GM18498 (cell line): Measurements from ENCODE around the gene MRTFB.
"Not testable (repeated sequence)": the region's sequence is repeated elsewhere in the genome, so short reads cannot be mapped to it uniquely, and the experiment has no call there.

ENCODE experiments used
- ATAC-seq: cut with Tn5 transposase; IDR thresholded peaks from one replicate; pipeline ENCODE4 v1.9.1; 2021; ENCODE audit warnings: mild to moderate bottlenecking, moderate library complexity; ENCODE audit not compliant: unreplicated experiment

The MRTFB gene

DNA sequence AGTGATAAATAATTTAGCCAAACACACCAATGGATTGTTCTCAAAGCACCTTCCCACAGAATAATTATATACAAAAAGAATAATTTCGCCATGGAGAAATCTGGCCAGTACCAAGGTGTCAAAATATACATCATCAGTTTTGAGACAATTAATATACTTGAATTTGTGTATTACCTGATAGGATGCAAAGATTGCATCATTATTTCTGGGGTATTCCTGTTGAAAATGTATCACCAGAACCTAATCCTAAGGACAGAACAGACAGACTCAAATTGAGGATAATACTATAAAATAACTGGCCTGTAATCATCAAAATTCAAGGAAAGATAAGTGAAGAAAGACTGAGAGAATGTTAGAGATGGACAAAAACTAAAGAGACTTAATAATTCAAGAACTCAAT is 111.9 kb downstream of the MRTFB start:
- no peak for ATAC-seq

DNA sequence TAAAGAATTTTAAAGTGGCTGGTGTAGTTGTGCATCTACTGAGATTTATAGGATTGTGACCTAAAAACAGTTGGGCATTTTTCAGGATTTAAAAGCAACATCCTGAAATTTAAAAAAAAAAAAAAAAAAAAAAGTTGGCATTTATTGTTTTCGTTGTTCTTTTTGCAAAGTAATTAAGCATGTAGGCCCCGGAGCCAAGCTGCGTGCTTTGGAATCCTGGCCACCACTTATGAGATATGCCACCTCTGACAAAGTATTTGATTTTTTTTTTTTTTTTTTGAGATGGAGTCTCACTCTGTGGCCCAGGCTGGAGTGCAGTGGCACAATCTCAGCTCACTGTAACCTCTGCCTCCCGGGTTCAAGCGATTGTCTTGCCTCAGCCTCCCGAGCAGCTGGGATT is 112.8 kb downstream of the MRTFB start:
- ATAC-seq = not testable (repeated sequence)

DNA sequence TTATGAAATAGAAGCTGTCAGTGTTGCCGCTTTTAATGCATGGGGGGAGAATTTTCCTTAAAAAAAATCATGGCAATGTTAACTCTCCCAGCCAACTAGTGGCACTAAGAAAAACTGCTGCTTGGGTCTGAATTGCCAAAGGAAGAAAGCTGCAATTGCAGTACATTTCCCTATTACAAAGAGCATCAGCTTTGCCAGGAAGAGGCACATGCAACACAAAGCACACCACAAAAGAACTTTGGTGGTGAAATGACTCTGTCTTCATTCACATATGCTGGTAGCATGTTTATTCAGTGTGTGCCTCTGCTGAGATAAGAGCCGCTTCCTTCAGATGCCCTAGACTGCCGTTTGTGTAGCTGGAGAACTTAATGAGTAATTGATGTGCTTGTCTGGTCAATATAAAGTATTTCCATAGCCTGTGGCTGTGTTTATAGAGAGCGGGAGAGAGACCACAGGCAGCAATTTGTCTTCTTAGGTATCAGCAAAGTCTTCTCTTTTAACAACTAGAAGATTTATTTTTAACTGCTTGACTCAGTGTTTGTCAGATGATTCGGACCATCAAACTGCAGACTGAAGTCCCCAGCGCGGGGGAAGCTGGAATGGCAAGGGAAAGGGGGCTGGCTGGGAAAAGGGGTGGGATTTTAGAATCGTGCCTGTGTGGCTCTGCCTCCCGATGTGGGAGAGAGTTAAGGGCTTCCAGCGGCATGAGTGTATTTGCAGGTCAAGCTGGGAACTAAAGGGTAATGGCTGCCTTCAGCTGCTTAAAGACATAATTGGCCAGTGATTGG is 115.1 kb downstream of the MRTFB start:
- no peak for ATAC-seq

DNA sequence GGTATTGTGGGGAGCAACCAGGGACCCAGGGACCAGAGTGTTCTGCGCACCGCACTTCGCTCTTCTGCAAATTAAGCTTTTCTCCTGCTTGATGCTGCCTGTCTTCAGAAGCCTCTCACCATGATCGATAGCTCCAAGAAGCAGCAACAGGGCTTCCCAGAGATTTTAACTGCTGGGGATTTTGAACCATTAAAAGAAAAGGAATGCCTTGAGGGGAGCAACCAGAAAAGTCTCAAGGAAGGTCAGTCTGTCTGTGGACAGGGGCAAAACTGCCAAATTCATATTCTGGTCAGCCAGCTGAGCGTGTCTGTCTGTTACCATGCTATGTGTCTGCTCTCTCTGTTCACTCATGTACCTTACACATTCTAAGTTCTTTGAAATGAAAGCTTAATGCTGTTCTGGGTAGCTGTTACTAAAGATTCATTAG is 115.7 kb downstream of the MRTFB start:
- ATAC-seq = no peak

DNA sequence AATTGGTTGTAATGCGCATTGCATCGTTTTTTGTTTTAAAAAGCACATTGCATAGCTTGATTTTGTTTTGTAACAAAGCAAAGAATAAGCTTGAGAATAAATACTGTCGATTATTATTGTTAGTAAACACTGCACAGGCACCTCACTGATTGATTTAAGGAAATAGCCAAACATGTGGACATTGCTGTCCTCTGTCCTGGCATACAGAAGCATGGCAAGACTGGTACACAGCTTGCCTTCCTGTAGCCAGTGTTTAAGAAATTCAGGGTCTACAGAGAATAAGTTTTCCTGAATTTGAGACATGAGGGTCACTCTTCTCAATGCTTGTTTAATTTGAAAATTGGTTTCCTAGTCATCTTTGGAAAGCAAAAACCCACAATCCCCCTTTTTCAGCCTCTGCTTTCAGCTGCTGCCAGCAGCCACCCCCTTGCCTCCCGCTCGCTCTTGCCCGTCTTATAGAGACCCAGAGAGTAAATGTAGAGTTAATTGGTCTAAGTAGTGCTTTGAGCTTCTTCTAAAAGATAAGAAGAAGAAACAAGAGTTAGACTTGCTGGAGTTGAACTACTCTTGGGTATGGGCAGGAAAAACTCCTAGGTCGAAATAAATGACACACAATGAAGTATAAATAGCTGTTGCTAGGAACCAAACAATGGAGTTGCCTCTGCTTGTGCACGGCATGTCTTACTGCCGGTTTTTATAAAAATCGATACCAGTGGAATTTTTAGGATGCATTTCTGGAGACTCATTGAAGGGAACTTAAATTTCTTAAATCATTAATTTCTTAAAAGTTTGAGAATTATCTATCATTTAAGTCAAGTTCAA is 116.6 kb downstream of the MRTFB start:
- ATAC-seq = no peak

DNA sequence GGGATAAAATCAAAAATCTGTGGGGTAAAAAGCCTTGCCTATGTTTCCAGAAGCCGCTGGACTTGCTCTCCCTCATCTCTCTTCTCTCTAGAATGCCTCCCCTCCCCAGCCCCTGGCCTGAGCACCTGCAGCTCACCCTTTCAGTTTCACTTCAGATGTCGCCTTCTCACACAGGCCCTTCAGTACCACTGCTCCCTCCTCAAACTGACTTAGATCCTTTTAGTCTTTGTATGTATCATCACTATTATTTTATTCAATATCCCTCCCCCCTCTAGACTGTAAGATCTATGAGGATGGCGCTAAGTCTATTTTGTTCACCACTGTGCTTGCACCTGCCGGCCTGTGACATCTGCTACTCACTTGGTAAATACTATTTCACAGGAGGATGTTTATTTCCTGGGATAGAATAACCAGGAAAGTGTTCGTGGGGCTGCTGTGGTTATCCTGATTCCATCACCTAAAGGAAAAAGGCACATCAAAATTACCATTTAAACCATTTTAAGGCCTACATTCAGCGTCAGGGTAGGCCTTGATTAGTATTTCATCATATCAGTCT is 122.3 kb downstream of the MRTFB start:
- ATAC-seq = peak; percentile 95

DNA sequence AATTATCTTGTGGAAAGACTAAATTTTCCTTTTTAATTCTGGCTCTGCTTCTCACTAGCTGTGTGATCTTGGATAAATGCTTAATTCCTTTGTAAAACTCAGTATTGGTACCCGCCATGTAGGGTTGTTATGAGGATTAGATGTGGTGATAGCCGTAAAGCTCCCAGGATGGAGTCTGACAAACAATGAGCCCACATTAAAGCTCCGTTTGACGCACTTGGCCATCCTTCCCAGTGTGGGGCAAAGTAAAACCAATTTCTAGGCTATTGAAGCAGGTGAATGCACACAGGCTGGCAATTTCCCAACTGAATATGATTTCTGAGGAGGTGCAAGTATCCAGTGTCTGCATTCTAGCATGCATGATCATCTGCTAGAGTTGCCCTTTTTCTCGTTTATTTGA is 123.6 kb downstream of the MRTFB start:
- no peak for ATAC-seq

DNA sequence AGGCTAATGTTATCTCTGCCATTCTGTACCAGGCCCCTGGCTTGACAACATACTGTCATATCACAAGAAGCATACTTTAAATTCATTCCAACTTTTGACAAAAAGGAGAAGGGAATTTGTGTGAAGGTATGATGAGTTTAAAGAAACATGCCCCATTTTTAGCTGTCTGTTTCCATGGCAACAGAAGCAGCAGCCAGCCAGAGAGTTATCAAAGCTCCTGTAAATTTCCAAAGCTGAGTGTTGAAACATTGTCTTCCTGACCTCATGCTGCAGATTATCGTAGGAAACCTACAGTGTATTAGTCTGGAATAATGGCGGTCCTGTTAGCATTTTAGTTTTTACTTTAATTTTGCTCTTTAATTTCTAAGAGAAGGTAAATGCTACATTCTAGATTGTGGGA is 124.9 kb downstream of the MRTFB start:
- ATAC-seq = no peak

DNA sequence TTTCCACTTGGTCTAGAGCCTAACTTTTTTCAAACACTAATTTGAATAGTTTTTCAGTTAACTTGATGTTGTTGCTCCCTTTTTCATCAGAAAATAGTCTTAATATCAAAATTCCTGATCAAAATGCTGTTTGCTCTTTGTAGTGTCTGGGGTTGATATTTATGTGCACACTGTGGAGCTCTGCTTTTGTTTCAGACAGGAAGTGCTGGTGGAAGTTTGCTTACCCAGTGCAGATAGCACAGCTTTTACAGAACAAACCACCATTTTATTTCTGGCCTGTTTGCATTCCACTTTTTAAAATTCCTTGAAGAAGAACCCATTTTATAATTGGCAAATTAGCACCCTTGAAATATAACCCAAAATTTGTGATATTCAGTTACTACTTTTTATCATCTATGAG is 125.4 kb downstream of the MRTFB start:
- no peak for ATAC-seq

DNA sequence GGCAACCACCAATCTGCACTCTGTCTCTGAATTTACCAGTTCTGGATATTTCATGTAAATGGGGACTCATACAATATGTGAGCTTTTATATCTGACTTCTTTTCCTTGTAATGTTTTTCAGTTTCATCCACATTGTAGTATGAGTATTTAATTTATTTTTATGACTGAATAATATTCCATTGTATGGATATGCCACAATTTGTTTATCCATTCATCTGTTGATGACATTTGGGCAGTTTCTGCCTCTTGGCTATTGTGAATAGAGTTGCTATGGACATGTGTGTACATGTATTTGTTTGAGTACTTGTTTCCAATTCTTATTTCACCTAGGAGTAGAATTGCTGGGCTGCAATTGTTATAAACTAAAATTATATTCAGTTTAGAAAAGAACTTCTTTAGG is 126.9 kb downstream of the MRTFB start:
- no peak for ATAC-seq

DNA sequence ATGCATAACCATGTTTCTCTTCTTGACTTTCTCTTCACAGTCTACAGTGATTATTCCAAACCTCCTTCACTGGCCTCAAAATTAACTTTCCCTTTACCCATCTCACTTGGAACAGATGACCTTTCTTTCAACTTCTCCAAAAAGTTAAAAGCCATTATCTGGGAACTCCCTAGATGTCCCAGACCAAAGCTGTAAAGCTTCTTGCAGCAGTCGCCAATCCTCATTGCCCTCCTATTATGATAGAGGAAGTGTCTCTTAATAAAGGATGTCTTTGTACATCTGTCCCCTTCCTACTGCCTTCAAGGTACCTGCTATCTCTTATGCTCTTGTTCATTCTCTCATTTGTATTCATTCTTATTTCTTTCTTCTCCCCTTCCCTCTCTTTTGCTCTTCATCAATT is 127.5 kb downstream of the MRTFB start:
- ATAC-seq = no peak

DNA sequence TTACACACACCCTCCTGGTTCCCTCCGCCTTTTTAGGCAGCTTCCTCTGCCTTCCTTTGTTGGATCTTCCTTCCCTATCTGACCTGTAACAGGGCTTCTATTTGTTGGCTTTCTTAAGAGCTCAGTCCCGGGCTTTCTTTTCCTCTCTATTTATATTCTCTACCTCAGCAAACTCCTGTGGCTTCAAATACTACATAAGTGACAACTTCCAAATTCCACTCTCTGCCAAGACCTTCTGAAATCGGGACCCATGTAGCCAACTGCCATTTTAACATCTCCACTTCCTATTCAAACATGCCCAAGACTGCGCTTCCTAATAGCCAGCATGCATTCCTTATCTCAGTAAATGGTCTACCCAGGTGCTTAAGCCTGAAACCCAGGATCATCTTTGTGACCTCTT is 128.1 kb downstream of the MRTFB start:
- ATAC-seq = no peak

DNA sequence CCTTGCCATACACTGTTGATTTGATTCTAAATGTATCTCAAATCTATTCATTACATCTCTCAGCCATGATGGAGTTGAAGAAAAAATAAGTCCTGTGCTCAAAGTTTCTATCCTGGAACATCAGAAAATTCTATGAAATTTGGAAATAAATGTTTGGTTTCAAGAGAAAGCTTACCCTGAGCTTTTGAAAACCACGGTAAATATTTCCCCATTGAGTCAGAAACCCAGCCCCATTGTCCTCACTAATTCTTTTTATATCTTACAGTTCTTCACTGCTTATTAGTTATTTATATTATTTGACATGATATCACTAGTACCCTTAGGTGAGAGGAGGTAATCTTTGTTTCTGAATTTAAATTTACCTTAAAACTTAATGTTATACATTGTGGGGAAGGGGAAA is 128.5 kb downstream of the MRTFB start:
- ATAC-seq = no peak

DNA sequence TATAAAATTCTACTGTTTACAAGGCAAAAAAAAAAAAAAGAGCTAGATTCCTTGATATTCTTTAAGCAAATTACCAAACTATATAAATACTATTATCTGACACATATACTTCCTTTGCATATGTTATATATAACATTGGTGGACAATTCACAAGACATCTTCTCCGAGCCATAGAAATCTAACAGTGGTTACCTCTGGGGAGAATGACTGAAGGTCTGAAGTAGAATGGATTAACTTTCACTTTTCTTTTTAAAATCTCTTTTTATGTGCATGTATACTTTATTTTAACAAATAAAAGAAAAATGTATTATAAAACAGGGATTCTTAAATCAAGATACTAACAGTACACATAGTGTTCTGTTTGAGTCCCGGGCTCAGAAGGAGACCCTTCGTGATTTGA is 131.0 kb downstream of the MRTFB start:
- ATAC-seq = no peak

DNA sequence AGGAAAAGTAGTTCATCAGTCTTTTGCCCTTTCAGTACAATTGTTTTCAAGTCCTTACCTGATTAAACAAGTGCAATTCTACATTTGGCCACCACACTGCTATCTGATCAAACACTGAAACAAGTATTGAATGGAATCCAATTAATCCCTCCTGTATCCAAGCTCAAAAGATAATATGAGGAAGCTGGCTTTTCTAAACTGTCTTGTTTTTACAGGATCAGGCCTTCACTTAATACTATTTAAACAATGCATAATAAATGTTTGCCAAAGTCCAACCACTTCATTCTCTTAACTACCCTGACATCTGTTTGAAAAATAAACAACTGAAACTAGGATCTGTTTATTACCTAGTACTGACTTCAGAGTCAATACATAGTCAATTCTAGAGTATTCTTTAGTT is 131.6 kb downstream of the MRTFB start:
- ATAC-seq = no peak

DNA sequence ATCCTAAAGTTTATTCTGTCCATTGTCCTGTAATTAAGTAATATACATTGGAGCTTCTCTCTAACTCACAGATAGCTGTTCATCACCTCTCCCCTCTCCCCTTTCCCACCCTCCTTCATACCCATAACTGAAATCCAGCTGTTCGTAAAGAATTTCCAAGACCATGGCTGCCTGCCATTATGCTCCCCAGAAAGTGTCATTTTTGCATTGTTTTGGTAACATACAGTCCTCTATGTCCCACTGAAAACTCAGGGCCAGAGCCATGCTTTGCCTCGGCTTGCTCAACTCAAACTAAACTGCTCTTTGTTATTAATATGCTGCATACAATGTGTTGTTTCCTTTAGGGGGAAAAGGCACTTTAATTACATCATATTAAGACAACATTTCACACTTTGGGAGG is 132.0 kb downstream of the MRTFB start:
- no peak for ATAC-seq

DNA sequence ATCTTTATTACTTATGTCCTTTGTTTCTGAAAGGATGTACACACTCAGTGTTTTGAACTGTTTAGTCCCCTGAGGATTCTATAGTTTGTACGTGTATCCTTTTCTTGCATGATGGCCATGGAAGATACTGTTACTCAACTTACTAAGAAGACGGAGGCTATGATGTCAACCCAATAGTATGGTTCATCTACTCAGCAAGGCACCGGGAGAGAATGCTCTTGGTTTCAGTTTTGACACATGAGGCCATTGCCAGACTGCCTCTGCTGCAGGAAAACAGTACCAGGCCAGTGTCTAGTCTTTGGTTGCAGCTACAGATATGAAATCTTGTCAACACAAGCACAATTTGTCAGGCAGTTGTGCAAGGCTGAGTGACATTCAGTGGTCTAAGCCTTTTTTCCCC is 134.5 kb downstream of the MRTFB start:
- ATAC-seq = no peak

DNA sequence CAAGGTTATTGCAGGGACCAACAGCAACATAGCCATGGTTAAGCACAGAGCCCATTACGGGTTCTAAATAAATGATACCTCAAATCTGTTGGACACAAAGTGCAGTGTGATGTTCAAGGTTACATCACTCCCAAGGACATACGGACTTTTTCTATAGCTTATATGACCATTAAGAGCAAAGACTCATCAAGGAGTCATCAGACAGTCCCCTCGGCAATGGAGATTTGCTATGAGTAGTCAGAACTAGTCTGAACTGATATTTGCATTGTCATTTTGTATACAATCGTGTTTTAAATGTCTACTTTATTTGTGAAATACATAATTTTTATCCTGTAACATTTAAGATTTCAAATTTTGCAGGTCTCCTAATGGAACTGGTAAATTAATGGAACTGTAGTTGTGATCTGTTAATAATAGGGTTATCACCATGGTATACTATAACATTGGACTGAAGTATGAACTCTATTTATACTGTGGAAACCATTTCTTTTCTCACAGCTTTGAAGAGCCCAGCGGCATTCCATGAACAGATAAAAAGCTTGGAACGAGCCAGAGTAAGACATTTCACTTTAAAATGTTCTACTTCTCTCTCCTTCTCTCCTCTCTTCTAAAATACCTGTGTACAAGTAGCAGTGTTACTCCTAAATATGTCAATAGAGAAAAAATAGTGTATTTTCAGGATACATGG is 140.9 kb downstream of the MRTFB start:
- ATAC-seq = no peak

DNA sequence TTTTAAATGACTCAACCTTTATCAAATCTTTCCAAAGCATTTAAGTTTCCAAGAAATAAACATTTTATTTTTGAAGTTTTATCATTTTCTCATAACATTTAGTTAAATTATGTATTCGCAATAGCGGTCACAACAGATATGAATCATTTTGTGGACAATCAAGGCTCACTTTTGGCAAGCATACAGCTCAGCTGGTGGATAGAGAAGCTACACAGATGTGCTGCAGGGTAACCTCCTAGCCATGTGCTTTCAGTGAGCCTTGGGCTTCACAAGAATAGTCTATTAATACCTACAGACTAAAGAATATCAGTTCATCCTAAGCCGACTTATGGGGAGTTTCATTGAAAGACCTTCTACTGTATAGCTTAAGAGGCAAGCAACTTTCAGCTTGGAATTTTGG is 144.8 kb downstream of the MRTFB start:
- ATAC-seq = no peak

DNA sequence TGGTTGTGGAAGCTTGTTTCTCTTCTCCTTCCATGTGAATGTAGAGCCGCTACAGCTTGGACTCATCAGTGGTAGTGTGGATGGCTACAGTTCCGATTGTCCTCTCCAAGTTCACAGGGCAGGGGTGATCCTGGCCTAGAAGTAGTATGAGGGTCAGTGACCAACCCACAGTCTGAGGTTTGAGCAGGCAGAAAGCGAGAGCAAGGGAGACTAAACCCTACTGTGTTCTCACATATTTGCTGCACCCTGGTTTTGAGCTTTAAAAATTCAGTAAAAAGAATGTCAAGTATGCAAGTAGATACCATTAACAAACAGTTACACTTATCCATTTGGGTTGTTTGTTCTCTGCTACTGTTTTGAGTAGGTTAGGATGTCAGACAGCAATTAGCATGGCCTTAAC is 148.9 kb downstream of the MRTFB start:
- no peak for ATAC-seq

DNA sequence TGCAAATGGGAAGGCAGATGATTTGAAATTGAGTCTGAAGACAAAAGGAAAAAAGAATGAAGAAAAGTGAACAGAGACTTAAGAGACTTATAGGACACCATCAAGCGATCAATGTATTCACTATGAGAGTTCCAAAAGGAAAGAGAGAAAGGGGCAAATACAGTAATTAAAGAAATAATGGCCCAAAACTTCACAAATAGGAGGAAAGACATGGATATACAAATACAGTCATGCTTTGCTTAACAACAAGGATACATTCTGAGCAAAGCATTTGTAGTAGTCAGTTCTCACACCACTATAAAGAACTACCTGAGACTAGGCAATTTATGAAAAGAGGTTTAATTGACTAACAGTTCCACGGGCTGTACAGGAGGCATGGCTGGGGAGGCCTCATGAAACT is 152.5 kb downstream of the MRTFB start:
- no peak for ATAC-seq
